SK-N-SH treated with all-trans-retinoic acid at 6 μM for 48 hours (cell line): ENCODE results near the gene SNAPC2.

Source experiments
- ATAC-seq: fragments of 200-7000 bp; cut with Tn5 transposase; 3 replicates; pipeline ENCODE4 v1.9.1; 2020; ENCODE audit warnings: mild to moderate bottlenecking, moderate library complexity
- ARNTL ChIP-seq: fragments of 450-650 bp; formaldehyde crosslinking; IDR thresholded peaks from 2 replicates; pipeline ENCODE4 v1.5.0; 2020; ENCODE audit warnings: low read depth, mild to moderate bottlenecking, moderate library complexity, borderline replicate concordance
- BACH2 ChIP-seq: fragments of 250-450 bp; sonication (Bioruptor Pico); IDR thresholded peaks from 2 replicates; pipeline ENCODE4 v1.9.0; 2021; ENCODE audit warnings: mild to moderate bottlenecking, borderline replicate concordance
- CREB5 ChIP-seq: fragments of 250-450 bp; sonication (Bioruptor Pico); IDR thresholded peaks from 2 replicates; pipeline ENCODE4 v1.5.1; 2020; ENCODE audit warnings: low read depth, mild to moderate bottlenecking, moderate library complexity
- CSDC2 ChIP-seq: fragments of 250-450 bp; sonication (Bioruptor Pico); IDR thresholded peaks from 2 replicates; pipeline ENCODE4 v1.5.0; 2020; ENCODE audit warnings: mild to moderate bottlenecking, moderate library complexity
- CSRNP3 ChIP-seq: fragments of 250-450 bp; sonication (Bioruptor Pico); IDR thresholded peaks from 2 replicates; pipeline ENCODE4 v1.5.1; 2021; ENCODE audit warnings: mild to moderate bottlenecking, moderate library complexity
- ESRRG ChIP-seq: fragments of 250-450 bp; sonication (Bioruptor Pico); IDR thresholded peaks from 2 replicates; pipeline ENCODE4 v1.6.1; 2021; ENCODE audit warnings: mild to moderate bottlenecking
- GLIS3 ChIP-seq: fragments of 250-450 bp; sonication (Bioruptor Pico); IDR thresholded peaks from 2 replicates; pipeline ENCODE4 v1.5.0; 2020; ENCODE audit warnings: mild to moderate bottlenecking, moderate library complexity
- ISL1 ChIP-seq: fragments of 250-450 bp; sonication (Bioruptor Pico); IDR thresholded peaks from 2 replicates; pipeline ENCODE4 v2.1.2; 2022; ENCODE audit warnings: mild to moderate bottlenecking, moderate library complexity
- OSR1 ChIP-seq: fragments of 250-450 bp; sonication (Bioruptor Pico); IDR thresholded peaks from 2 replicates; pipeline ENCODE4 v1.8.0; 2022; ENCODE audit warnings: moderate library complexity, mild to moderate bottlenecking, inconsistent platforms
- POU6F1 ChIP-seq: fragments of 250-450 bp; sonication (Bioruptor Pico); IDR thresholded peaks from 2 replicates; pipeline ENCODE4 v1.8.0; 2021; ENCODE audit warnings: low read depth, mild to moderate bottlenecking, moderate library complexity, borderline replicate concordance
- PPARA ChIP-seq: fragments of 250-450 bp; sonication (Bioruptor Pico); IDR thresholded peaks from 2 replicates; pipeline ENCODE4 v1.5.0; 2020; ENCODE audit warnings: mild to moderate bottlenecking, borderline replicate concordance
- RARB ChIP-seq: fragments of 250-450 bp; sonication (Bioruptor Pico); IDR thresholded peaks from 2 replicates; pipeline ENCODE4 v1.8.0; 2021; ENCODE audit warnings: mild to moderate bottlenecking, moderate library complexity
- SNAI2 ChIP-seq: fragments of 250-450 bp; sonication (Bioruptor Pico); IDR thresholded peaks from 2 replicates; pipeline ENCODE4 v1.5.0; 2020; ENCODE audit warnings: mild to moderate bottlenecking, moderate library complexity
- TCF4 ChIP-seq: fragments of 250-450 bp; sonication (Bioruptor Pico); IDR thresholded peaks from 2 replicates; pipeline ENCODE4 v1.8.0; 2021; ENCODE audit warnings: mild to moderate bottlenecking, moderate library complexity, borderline replicate concordance
- TOX ChIP-seq: fragments of 250-450 bp; sonication (Bioruptor Pico); IDR thresholded peaks from 2 replicates; pipeline ENCODE4 v1.8.0; 2021; ENCODE audit warnings: mild to moderate bottlenecking, moderate library complexity, borderline replicate concordance
- TSHZ2 ChIP-seq: fragments of 250-450 bp; sonication (Bioruptor Pico); IDR thresholded peaks from 2 replicates; pipeline ENCODE4 v1.5.0; 2020; ENCODE audit warnings: mild to moderate bottlenecking, moderate library complexity
- ZC3H10 ChIP-seq: fragments of 250-450 bp; sonication (Bioruptor Pico); IDR thresholded peaks from 2 replicates; pipeline ENCODE4 v1.5.1; 2021; ENCODE audit warnings: mild to moderate bottlenecking, moderate library complexity
- ZFP3 ChIP-seq: fragments of 250-450 bp; sonication (Bioruptor Pico); IDR thresholded peaks from 2 replicates; pipeline ENCODE4 v1.5.0; 2020; ENCODE audit warnings: mild to moderate bottlenecking, moderate library complexity
- ZFP30 ChIP-seq: fragments of 450-650 bp; formaldehyde crosslinking; IDR thresholded peaks from 2 replicates; pipeline ENCODE4 v1.5.0; 2022; ENCODE audit warnings: mild to moderate bottlenecking, moderate library complexity
- ZNF565 ChIP-seq: fragments of 450-650 bp; formaldehyde crosslinking; conservative IDR thresholded peaks from 2 replicates; pipeline ENCODE4 v1.5.0; 2020; ENCODE audit warnings: low read depth, mild to moderate bottlenecking, moderate library complexity
- ZNF70 ChIP-seq: fragments of 450-650 bp; formaldehyde crosslinking; IDR thresholded peaks from 2 replicates; pipeline ENCODE4 v1.5.0; 2020; ENCODE audit warnings: mild to moderate bottlenecking, moderate library complexity
- ZNF8 ChIP-seq: fragments of 450-650 bp; formaldehyde crosslinking; IDR thresholded peaks from 2 replicates; pipeline ENCODE4 v1.5.0; 2020; ENCODE audit warnings: mild to moderate bottlenecking, moderate library complexity
- TF ChIP-seq, protein P1 (sequence below): fragments of 250-450 bp; sonication (Bioruptor Pico); IDR thresholded peaks from 2 replicates; pipeline ENCODE4 v1.8.0; 2020; ENCODE audit warnings: mild to moderate bottlenecking, moderate library complexity, borderline replicate concordance

Gene SNAPC2

DNA sequence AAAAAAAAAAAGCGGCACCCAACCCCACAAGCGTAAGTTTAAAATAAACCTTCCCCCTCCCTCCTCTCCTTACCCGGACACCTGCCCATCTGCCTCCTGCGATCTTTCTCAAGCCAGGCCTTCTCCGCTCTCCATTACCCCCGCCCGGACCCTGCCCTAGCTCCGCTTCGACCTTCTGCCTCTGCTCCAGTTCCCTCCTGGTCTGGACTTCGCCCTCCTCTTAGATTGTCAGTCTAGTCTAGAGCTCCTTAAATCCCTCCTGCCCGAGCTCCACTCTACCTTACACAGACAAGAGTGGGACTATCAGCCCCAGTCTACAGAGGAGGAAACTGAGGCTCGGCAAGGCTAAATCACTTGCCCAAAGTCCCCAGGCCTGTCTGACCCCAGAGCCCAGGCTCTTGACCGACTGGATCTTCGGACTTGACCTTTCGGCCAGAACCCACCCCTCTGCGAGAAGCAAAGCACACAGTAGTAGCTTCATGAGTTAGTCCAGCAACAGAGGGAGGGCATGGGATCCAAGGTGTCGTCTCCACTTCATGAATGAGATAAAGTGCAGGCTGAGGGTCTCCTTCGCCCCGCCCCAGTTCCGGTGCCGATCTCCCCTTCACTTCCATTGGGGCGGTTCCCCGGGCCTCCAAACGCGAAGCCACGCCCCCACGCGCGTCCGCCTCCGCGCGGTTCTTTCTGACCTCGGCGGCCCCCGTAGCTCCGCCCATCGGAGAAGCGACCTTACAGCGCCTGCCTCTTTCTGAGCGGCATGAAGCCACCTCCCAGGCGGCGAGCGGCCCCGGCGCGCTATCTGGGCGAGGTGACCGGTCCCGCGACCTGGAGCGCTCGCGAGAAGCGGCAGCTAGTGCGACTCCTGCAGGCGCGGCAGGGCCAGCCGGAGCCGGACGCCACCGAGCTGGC, at the start of gene SNAPC2:
Gene SNAPC2, plus strand, starts transcription at position 729 of the 909 bp plus-strand sequence. Its CDS starts 29 bp downstream, at position 758.
- TF ChIP-seq, protein P1, sequence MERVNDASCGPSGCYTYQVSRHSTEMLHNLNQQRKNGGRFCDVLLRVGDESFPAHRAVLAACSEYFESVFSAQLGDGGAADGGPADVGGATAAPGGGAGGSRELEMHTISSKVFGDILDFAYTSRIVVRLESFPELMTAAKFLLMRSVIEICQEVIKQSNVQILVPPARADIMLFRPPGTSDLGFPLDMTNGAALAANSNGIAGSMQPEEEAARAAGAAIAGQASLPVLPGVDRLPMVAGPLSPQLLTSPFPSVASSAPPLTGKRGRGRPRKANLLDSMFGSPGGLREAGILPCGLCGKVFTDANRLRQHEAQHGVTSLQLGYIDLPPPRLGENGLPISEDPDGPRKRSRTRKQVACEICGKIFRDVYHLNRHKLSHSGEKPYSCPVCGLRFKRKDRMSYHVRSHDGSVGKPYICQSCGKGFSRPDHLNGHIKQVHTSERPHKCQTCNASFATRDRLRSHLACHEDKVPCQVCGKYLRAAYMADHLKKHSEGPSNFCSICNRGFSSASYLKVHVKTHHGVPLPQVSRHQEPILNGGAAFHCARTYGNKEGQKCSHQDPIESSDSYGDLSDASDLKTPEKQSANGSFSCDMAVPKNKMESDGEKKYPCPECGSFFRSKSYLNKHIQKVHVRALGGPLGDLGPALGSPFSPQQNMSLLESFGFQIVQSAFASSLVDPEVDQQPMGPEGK (CRISPR knock-in tag), result no peak
- TF ChIP-seq ZC3H10, result no peak
- no peak for TF ChIP-seq TSHZ2
- TF ChIP-seq SNAI2, result no peak
- no peak for TF ChIP-seq ZNF70 (CRISPR knock-in tag)
- no peak for TF ChIP-seq TCF4
- TF ChIP-seq RARB (CRISPR knock-in tag), result no peak
- TF ChIP-seq OSR1, result no peak
- no peak for TF ChIP-seq CSRNP3 (CRISPR knock-in tag)
- no peak for TF ChIP-seq GLIS3
- no peak for TF ChIP-seq ISL1 (CRISPR knock-in tag)
- TF ChIP-seq POU6F1 (CRISPR knock-in tag), result no peak
- TF ChIP-seq CSDC2 (CRISPR knock-in tag), result no peak
- no peak for TF ChIP-seq ZNF565
- no peak for TF ChIP-seq CREB5 (CRISPR knock-in tag)
- TF ChIP-seq ZNF8 (CRISPR knock-in tag), result no peak
- TF ChIP-seq ZFP30 (CRISPR knock-in tag), result no peak
- TF ChIP-seq BACH2 (CRISPR knock-in tag), result no peak
- TF ChIP-seq ZFP3 (CRISPR knock-in tag), result no peak
- peak; percentile 64 for ATAC-seq

- peak; percentile 7 for ATAC-seq
- TF ChIP-seq TCF4, result no peak
- TF ChIP-seq ZNF565, result no peak
- no peak for TF ChIP-seq ZNF70 (CRISPR knock-in tag)
- no peak for TF ChIP-seq PPARA (CRISPR knock-in tag)
- no peak for TF ChIP-seq OSR1
- no peak for TF ChIP-seq CSRNP3 (CRISPR knock-in tag)
- no peak for TF ChIP-seq TSHZ2
- no peak for TF ChIP-seq ZFP3 (CRISPR knock-in tag)
- no peak for TF ChIP-seq ZNF8 (CRISPR knock-in tag)
- TF ChIP-seq GLIS3, result no peak
- no peak for TF ChIP-seq ZFP30 (CRISPR knock-in tag)
- no peak for TF ChIP-seq ISL1 (CRISPR knock-in tag)
- TF ChIP-seq ZC3H10, result no peak
- no peak for TF ChIP-seq TOX (CRISPR knock-in tag)
- TF ChIP-seq SNAI2, result no peak
- no peak for TF ChIP-seq ESRRG (CRISPR knock-in tag)
- TF ChIP-seq BACH2 (CRISPR knock-in tag), result no peak
- TF ChIP-seq ARNTL (CRISPR knock-in tag), result no peak
These were observed 49.3 kb upstream of the SNAPC2 start for GRCh38 chr19:7870571-7871436.
